ENCODE data around the gene UGDH.

The UGDH gene

DNA sequence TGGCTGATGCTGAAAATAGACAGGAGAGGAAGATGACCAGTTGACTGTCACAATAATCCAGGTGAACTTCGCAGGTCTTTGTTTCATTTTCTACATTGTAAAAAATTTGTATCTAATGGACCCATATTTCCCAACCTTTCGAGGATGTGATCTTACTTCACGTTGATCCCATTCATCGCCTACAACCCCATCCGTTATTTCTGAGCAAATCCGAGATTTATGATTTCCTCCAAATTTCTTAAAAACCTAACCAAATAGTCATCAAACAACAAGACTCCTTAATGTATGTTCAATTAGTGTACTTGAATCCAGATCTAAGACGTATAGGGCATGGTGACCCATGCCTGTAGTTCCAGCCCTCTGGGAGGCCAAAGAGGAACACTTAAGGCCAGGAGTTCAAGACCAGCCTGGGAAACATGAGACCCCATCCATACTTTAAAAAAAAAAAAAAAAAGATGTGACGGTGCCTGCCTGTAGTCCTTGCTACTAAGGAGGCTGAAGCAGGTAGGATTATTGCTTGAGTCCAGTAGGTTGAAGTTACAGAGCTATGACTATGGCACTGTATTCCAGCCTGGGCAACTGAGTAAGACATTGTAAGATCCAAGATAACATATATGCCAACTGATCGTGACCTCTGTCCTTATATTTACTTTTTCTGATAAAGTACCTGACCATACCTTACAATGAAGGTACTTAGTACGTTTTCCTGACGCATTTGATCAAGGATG is 74.2 kb downstream of the UGDH start:
- no peak for DNase-seq (ENCODE audit: low read depth in 2 of 2)

- DNase-seq (ENCODE audit: low read depth in 2 of 2): no peak
Measured at GRCh38 chr4:39452153-39452859, 74.9 kb downstream of the UGDH start.

DNA sequence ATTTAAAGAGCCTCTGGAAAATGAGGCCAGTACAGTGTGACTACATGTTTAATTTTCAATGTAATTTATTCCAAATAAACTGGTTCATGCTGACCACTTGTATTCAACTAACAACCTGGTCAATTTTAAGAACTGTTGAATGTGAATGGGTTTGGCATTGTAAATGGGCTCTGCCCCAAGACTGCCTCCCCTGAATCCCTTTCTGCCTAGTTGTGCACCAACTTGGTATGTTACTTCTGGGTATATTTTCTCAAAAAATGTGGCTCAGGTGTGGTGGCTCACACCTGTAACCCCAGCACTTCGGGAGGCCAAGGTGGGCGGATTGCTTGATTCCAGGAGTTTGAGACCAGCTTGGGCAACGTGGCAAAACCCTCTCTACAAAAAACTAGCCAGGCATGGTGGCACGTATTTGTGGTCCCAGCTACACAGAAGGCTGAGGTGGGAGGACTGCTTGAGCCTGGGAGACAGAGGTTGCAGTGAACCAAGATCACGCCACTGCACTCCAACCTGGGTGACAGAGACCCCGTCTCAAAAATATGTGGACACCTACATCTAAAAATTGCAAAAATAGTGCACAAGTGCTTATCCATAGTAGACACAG is 75.7 kb downstream of the UGDH start:
- no peak for DNase-seq (ENCODE audit: low read depth in 2 of 2)

GRCh38 chr4:39450618-39451017 is 76.6 kb downstream of the UGDH start:
- DNase-seq (ENCODE audit: low read depth in 2 of 2): no peak

All from stimulated activated CD8-positive, alpha-beta memory T cell treated with anti-CD3 and anti-CD28 coated beads, Interleukin-2, amount 100 ng/mL, for 1 hour (primary cell).